ENCODE results near the gene SEPSECS.
"Not testable (repeated sequence)": the region's sequence is repeated elsewhere in the genome, so short reads cannot be mapped to it uniquely, and the experiment has no call there.

SEPSECS gene

DNA sequence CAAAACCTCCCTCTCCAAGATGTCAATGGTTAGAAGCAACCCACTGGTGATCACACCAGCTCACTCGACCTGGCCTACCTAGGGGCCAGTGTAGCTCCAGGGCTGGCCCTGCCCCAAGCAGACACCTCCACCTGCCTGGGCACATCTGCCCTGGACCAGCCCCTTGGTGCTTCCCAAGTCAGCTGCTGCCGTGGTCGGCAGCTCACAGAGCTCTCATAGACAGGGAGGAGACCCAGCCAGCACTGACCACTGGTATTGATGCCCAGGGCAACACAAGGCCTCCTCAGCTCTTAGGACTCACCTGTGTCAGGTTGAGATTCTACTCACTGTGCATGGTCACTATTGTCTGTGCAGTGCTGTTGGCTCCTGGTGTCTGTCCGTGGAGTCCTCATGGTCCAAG, 51.7 kb downstream of the SEPSECS start:
- DNase-seq: no peak

DNA sequence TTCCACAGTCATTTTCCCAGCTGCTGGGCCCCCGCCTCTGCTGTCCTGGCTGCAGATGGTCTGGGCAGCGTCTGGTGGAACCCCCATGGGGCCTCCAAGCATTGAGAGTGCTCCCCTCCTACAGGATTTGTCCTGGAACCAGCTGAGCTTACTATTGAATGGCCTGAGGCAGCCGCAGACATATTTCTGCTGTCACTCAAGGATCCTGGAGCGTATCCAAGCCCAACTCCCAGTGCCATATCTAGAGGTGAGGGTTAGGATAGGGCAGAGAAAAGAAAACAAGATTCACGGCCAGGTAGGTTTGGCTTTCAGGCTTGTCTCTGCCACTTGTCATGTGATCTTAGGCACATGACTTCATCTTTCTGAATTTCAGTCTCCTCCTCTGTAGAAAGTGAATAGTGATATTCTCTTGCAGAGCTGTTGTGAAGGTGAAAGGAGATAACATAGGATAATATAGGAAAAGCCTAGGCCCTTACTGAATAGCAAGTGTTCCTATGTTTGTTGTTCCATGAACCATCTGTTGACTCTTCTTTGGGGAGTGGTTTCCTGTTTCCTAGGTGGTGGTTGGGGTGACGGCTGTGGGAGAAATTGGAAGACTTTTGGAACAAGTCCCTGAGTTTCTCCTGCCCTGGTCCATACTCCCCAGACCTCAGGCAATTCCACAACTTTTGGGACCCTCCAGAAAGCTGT, 52.3 kb downstream of the SEPSECS start:
- no peak for DNase-seq

DNA sequence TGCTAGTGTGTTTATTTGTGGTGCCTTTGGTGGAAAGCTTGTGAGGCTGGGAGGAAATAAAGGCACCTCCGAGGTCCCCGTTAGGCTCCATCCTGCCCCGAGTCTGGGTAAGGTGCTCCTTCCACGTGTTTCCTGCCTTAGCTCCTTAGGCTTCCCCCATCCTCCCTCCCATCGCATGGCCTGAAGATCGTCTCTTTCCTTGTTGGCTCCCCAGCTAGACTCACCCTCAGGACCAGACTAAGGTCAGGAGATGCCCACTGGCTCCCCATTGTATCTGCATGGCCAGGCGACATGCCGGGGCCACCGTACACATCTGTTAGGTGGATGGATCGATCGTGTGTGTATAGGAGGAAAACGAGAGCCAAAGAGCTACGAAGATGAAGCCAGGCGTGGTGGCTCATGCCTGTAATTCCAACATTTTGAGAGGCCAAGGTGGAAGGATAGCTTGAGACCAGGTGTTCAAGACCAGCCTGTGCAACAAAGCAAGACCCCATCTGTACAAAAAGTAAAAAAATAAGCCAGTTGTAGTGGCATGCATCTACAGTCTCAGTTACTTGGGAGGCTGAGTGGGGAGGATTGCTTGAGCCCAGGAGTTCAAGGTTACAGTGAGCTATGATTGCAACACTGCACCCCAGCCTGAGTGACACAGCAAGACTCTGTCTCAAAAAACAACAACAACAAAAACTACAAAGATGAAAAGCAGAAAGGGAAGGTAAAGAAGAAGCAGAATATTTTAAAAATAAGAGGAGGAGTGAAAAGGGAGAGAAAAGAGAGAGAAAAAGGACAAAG, 53.7 kb downstream of the SEPSECS start:
- DNase-seq: no peak

DNA sequence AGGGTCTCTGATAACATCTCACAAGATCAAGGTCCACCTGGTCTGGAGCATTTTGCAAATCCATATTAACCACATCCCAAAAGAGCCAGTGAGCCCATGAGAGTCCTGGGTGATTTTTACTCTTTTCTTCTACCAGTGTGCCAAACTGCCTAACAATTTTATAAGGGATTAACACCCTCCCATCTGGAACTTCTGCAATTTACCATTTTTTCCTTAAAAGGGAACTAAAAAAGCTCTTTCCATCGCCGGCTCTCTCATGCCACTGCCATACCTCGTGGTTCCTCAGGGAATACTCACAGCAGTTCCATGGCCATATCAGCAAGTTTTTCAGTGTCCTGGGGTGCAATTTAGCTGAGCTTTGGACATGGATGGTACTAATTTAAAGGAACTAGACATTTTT, 55.7 kb downstream of the SEPSECS start:
- no peak for DNase-seq

DNA sequence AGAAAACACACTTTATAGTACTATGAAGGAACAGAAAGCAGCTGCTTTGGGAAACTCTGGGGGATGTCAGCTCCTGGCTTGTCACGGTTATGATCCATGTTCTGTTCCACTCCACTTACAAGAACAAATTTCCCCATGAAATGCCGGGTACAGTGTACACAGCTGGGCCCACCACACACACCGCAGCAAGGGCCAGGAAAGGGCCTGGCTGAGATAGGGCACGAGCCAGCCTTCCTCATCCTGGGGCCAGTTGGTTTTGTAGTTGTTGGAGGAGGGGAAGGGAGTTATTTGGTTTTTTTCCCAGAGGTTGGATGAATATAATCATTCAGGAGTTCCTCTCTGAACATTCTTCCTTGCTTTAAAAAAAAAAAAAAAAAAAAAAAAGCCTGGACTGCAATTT, 56.8 kb downstream of the SEPSECS start:
- no peak for DNase-seq

DNA sequence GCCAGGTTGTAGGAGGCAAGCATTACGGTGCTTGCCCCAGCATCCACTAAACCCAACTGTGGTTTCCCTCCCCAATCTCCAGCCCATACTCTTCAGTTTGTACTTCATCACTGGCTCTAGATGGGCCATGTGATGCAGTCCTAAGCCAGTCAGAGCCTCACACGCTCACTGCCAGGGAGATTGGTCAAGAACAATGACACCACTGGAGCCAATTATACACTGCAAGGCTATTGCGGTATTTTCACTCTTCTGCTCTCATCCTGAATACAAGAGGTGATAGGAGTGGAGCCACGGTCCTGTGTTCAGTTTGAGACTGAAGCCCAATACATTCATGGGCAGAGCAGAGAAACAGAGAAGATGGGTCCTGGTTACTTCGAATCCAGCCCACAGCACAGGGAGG, 58.4 kb downstream of the SEPSECS start:
- DNase-seq: no peak

DNA sequence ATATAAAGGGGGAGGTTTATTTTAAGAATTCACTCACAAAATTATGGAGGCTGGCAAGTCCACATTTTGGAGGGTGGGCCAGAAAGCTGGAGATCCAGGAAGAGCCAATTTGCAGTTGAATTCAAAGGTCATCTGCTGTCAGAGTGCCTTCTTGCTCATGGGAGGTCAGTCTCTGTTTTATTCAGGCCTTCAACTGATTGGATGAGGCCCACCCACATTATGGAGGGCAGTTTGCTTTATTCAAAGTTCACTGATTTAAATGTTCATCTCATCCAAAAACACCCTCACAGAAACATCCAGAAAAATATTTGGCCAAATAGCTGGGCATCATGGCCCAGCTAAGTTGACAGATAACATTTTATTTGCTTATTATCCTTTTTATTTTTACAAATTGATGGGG, 59.5 kb downstream of the SEPSECS start:
- no peak for DNase-seq

DNA sequence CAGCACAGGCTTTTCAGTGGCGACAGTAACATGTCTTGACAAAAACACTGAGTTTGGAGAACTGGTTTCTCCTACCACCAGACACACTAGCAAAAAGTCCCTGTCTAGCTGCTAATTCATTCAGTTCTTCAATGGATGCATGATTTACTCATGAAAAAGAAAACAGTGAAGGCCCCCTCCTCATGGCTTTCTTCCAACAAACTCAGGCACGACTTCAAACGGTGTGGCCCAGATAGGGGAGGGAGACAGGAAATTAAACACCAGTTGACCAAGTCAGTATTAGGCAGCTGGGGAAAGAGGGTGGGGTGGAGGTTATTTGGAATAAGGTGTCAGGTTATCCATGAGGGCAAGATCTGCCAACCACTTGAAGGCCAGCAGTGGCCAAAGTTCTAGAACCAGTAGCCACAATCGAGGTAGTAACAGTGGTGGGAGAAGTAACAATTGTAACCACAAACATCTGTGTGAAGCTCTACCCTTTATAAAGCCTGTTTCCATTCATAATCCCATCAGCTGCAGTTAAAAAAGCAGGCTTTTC, 60.2 kb downstream of the SEPSECS start:
- no peak for DNase-seq

DNA sequence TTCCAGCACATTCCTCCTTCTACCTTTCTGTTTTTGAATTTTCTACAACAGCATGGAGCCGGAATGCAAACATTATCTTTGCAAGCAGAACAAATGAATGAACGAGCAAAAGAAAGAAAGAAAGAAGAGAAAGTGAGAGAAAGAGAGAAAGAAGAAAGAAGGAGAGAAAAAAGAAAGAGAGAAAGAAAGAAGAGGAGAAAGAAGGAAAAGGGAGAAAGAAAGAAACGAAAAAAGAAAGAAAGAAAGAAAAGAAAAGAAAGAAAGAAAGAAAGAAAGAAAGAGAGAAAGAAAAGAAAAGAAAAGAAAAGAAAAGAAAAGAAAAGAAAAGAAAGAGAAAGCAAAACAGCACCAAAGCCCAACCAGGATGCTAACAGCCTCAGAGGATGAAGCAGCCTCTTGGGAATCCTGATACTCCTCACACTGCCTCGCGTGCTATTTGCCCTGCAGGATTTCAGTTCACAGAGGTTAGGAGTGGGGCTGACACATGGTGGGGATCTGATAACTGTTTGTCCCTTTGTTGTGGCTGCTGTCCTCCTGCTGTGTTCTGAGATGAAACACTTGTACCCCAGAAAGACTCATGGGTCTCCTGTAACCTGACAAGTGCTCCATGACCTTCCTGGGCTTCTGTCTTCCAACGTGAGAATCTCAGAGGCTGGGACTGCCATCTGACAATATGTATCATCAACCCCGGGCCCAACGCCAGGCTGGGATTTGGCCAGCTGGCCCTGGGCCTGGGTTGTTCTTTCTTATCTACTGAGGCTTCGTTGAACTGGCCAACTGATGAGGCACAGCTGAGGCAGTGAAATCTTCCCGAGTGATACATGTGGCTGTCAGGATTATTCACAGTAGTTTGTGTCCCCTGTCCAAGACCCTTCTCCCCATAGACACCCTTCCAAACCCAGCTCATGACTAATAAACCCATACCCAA, 61.0 kb downstream of the SEPSECS start:
- peak; percentile 82 for DNase-seq

DNA sequence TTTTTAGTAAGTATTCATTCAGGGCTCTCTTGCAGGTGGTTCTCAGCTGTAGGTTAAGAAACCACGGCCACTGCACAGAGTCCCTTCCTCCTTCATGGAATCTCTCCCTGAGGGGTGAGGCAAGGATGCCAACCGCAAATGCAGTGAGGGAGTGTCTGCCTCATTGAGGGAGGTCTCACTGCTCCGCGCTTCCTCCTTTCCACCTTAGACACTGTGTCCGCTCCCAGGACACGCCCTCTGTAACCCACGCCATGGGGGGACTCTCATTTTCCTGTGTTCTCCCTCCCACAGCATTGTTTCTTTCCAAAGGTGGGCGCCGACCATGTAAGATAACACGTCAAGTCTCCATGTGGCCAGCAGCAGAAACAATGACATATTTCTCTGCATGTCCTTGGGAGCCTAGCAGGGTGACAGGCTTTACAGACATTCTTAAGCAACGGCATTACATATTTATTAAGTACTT, 63.2 kb downstream of the SEPSECS start:
- no peak for DNase-seq

DNA sequence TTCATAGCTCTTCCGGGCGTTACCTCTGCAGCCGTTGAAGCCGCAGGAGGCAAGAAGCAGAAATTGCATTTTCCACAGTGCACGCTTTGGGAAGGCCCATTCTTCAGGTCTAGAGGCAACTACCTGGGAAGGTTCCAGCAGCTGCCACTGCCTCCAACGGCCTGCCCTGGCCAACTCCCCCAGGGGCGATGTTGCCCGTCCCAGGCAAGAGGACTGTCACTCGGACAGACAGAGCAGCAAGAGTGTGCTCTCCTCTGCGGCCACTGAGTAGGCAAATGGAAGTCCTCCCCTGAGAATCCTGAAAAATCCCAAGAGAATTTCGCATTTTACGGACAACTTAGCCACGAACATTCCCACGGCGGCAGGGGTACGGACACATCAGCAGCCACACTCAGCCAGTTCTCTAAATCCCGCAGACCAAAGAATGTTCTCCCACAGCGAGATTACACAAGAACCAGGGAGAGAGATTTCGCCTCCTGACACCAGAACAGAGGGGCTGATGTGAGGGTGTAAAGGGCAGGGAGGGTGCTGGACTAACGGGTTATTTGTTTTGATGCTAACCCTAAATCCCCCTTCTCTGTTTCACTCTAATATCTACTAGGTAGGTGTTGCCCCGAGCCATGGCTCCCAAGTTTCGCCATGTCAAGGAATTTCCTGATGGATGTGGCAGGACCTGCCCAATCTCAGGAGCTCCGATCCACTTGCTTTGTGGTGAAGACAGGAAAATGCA, 63.8 kb downstream of the SEPSECS start:
- no peak for DNase-seq

DNA sequence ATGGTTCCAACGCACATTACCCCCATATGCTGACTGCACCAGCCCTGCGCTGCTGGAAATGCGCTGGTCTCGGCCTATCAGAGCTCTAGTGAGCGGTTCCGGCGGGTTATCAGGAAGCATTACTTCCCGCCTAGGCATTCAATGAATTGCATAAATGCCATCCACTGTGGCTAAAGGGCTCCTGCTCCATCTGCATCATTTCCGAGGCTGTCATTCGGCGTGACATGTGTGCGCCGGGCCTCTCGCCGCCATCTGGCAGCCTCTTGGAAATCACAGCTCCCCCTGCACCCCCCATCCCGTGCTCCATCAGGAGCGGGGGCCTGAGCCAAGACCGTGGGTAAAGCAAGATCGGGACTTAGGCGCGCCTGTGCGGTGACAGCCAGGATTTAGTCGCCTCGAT, 64.4 kb downstream of the SEPSECS start:
- DNase-seq: no peak

DNA sequence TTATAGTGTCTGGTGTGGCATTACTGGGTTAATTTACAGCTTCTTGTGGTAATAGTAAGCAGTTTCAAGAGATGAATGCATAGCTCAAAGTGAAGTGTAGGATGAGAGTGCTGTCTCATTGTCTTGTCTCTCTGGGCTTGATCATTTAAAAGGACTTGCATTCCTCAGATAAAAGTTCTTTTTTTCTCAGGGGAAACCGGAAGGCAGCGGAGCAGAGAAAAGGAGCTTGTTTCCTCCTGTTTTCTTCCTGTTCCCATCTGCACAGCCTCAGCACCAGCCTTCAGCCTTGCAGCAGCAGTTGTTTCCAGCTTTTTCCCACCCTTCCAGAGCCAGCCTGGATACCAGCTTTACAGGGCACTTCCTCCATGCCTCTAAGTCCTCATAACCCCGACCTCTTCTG, 68.1 kb downstream of the SEPSECS start:
- no peak for DNase-seq

DNA sequence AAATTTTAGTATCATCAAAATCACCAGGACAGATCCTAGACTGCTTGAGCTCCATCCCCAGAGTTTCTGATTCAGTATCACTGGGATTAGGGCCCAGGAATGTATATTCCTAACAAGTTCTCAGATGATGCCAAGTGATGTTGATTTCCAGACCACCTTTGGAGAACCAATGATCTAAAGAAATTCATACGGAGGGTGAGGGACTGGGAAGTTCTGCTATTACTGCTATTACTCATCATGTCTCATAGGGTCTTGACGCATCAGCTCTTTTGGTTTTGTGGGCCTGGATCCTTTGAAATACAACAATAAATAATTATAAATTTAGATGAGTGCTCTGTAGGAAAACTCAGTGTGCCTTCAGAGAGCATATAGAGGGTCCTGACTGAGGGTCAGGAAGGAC, 69.7 kb downstream of the SEPSECS start:
- no peak for DNase-seq

DNA sequence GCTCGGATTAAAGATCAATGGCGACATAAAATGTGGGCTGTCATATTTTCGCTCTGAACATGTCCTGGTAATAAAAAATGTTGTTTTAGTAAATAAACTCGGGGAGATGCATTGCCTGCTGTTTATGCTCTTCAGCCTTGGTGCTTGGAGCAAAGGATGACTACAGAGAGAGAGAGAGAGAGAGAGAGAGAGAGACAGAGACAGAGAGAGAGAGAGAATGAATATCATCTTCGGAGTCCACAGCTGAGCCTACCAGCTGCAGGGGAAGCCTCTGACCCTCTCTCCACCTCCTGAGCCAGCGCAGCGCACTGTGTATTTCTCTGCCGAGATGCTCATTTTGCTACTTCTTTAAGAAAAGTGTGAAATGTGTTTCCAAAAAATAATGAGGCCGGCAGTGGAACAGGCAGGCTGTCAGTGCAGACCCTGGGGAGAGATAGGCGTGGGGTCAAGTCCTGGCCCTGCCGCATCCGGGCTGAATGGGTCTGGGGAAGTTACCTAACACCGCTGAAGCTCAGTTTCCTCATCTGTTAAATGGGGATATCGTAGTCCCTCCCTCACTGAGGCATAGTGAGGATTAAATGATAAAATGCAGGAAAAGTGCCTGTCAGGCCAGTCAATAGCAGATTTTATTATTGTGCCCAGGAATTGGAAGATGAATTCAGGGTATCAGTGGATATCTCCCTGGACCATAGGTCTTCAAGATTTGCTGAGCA, 71.0 kb downstream of the SEPSECS start:
- no peak for DNase-seq

DNA sequence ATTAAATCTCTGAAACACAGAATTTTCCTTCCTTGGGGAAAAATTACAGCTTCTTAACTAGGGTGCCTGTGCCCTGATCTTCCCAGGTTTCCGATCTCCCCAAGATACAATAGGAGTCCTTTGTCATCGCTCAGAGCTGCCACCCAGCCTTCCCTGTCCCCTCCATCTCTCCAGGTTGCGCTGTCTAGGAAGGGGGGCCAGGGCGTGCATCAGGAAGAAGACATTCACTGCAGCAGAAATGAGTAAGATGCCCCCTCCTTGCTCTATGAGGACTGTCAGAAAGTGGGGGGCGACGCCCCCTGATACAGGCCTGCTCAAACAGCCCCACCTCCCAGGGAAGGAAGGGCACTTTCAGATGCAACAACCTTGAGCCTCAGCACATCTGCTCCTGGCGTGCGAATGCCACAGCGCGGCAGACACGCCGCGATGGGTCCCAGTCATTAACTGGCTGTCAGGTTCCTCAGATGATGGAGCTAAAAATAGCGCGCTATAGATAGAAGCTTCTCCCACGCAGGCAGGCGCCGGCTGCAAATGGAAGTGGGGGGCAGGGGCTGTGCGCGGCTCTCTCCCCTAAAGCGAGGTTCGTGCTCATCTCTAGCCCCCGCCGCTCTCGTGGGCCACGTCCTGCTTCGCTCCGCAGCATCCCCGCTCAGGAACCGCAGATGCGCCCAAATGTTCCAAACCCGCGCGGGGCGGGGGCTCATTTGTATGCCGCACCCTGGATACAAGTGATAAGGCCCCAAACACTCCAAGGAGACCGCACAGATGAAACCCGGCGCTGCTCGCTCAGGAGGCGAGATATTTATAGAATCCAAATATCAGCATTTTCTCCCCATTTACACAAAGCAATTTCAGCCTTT, 71.9 kb downstream of the SEPSECS start:
- DNase-seq: no peak

DNA sequence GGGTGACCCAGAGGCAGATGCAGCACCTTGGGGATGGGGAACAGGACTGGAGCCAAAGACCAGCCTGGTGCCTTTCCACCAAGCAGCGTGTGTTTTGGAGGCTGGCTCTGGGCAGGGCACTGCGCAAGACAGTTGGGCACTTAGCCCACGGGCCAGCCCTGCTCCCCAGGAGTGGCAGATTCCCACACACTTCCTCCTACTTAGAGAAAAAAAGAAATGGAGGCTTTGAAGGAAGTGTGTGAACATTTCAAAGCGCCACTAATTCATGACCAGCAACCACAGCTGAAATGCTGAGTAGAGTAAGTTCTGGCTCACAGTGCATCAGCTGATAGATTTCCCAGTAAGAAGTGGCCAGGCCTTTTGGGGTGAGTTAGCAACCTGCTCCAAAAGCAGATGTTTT, 74.6 kb downstream of the SEPSECS start:
- DNase-seq: no peak

DNA sequence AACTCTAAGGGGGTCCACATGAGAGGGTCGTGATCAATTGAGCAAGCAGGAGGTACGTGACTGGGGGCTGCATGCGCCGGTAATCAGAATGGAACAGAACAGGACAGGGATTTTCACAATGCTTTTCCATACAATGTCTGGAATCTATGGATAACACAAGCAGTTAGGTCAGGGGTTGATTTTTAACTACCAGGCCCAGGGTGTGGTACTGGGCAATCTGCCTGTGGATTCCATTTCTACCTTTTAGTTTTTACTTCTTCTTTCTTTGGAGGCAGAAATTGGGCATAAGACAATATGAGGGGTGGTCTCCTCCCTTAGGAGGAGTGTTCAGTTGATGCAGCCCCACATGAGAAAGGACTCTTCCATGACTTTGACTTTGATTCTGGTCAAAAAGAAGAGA, 76.8 kb downstream of the SEPSECS start:
- DNase-seq: not testable (repeated sequence)

DNA sequence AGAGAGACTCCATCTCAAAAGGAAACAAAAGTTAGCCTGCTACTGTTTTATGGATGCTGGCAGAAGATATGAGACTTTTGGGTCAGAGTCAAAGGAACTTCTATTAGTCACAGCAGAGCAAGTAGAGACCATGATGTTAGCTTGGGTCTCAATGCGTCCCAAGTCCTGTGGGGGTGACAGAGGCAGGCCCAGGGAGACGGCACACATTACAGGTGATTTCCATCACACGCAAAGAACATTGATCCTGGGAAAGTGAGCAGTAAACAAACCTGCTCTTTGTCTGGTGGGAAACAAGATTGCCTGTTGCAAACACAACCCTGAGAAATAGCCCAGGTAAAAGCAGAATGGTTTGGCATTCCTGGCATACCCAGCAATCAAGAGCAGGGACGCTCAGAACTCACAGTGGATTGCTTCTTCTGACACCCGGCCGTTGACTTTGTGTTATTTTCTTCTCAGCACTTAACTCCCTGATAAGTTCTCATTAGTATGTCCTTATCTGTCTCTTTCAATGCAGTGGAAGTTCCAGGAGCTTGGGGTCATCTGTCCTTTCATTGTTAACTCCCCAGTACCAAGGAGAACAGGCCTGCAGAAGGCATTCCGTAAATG, 78.3 kb downstream of the SEPSECS start:
- DNase-seq: no peak

DNA sequence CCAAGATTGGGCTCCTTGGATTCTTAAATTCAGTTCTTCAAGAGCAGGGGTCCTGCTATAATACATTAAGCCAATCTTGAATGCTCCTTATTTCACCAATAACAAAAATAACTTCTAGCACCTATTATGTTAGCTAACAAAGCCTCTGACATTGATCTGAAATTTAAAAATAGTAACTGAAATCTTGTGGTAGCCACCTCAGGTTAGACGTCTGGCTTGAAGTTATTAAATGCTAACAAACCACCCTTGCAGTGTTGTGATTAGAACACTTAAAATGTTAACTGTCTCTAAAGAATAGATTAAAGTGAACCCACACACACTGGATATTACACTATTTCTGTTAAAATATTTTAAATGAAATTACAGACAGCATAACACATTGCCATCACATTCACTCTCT, 79.7 kb downstream of the SEPSECS start:
- no peak for DNase-seq
